ENCODE data around the gene PDIK1L. TPM values are rescaled to one million over a fixed set of nuclear protein-coding genes. Genes with fewer than 3 reads are reported as not detected.

PDIK1L gene
- total and polyA plus RNA-seq, 4 donors, result 3.2 to 9.2 (median 4.8) TPM

- Histone ChIP-seq H3K9me3 (ENCODE audit: control insufficient read depth in 4 of 4, low read length in 3 of 4) (no peaks in the 10 kb centered on the region), H3K36me3 (ENCODE audit: control insufficient read depth in 4 of 4, insufficient read depth in 3 of 4, low read depth in 1 of 4, low read length in 3 of 4) (no peaks in the 10 kb centered on the region), H3K4me1 (ENCODE audit: control insufficient read depth in 4 of 4, insufficient read depth in 4 of 4, low read length in 3 of 4) (peaks cover 2 to 16% (median 12%) of the 10 kb centered on the region in 4 donors), H3K9ac (ENCODE audit: low read depth in 1 of 2, low read length in 2 of 2) (no peak overlapping the region), H3K27me3 (ENCODE audit: control insufficient read depth in 4 of 4, insufficient read depth in 4 of 4, low read length in 3 of 4) (no peaks in the 10 kb centered on the region), H3K27ac (ENCODE audit: low read depth in 1 of 2, low read length in 2 of 2) (no peak overlapping the region), H3K4me3 (ENCODE audit: low read depth in 1 of 3, low read length in 3 of 3) (no peak overlapping the region)
- WGBS, result 93% methylated on average over 4 of the region's 4 CpGs
- DNase-seq (ENCODE audit: low spot score), result no peak
- TF ChIP-seq REST (IDR thresholded peaks at IDR 0.05), result no peak
- TF ChIP-seq SP1 (IDR thresholded peaks at IDR 0.05), result no peak
- no peak for TF ChIP-seq MAX (IDR thresholded peaks at IDR 0.05)
- TF ChIP-seq GABPA (IDR thresholded peaks at IDR 0.05 in 1 of 2, conservative IDR thresholded peaks at IDR 0.05 in 1 of 2), result no peak
- TF ChIP-seq ZBTB33 (IDR thresholded peaks at IDR 0.05), result no peak
- TF ChIP-seq RAD21 (IDR thresholded peaks at IDR 0.05), result no peak
- no peak for TF ChIP-seq YY1 (IDR thresholded peaks at IDR 0.05)
- no peak for TF ChIP-seq JUND (IDR thresholded peaks at IDR 0.05)
Measured at GRCh38 chr1:26070296-26070962, 41.2 kb upstream of the PDIK1L start.

GRCh38 chr1:26070963-26071342 is 40.7 kb upstream of the PDIK1L start:
- H3K27ac ChIP-seq (ENCODE audit: low read depth in 1 of 2, low read length in 2 of 2), result no peak overlapping the region
- peaks cover 4 to 21% (median 17%) of the 10 kb centered on the region in 4 donors for H3K4me1 ChIP-seq (ENCODE audit: control insufficient read depth in 4 of 4, insufficient read depth in 4 of 4, low read length in 3 of 4)
- H3K27me3 ChIP-seq (ENCODE audit: control insufficient read depth in 4 of 4, insufficient read depth in 4 of 4, low read length in 3 of 4), result no peaks in the 10 kb centered on the region
- H3K4me3 ChIP-seq (ENCODE audit: low read depth in 1 of 3, low read length in 3 of 3), result no peak overlapping the region
- no peak for DNase-seq (ENCODE audit: low spot score)
- no peaks in the 10 kb centered on the region for H3K36me3 ChIP-seq (ENCODE audit: control insufficient read depth in 4 of 4, insufficient read depth in 3 of 4, low read depth in 1 of 4, low read length in 3 of 4)
- WGBS, result 94% methylated on average over 6 of the region's 6 CpGs
- H3K9me3 ChIP-seq (ENCODE audit: control insufficient read depth in 4 of 4, low read length in 3 of 4), result no peaks in the 10 kb centered on the region
- H3K9ac ChIP-seq (ENCODE audit: low read depth in 1 of 2, low read length in 2 of 2), result no peak overlapping the region
- TF ChIP-seq CTCF (IDR thresholded peaks at IDR 0.05; ENCODE audit: low read depth, low read length, missing input control) (no peak), REST (IDR thresholded peaks at IDR 0.05) (no peak), HNF4A (conservative IDR thresholded peaks at IDR 0.05) (no peak), YY1 (IDR thresholded peaks at IDR 0.05) (no peak), GABPA (IDR thresholded peaks at IDR 0.05 in 1 of 2, conservative IDR thresholded peaks at IDR 0.05 in 1 of 2) (no peak), ATF3 (IDR thresholded peaks at IDR 0.05) (no peak), FOXA2 (IDR thresholded peaks at IDR 0.05) (no peak), HNF4G (IDR thresholded peaks at IDR 0.05) (no peak), FOXA1 (IDR thresholded peaks at IDR 0.05) (no peak), NR2F2 (IDR thresholded peaks at IDR 0.05) (no peak), MAX (IDR thresholded peaks at IDR 0.05) (no peak), EGR1 (IDR thresholded peaks at IDR 0.05; ENCODE audit: low read depth in 2 of 2) (no peak), RAD21 (IDR thresholded peaks at IDR 0.05) (no peak), RXRA (IDR thresholded peaks at IDR 0.05) (no peak), JUND (IDR thresholded peaks at IDR 0.05) (no peak), SP1 (IDR thresholded peaks at IDR 0.05) (no peak), ZBTB33 (IDR thresholded peaks at IDR 0.05) (no peak)

Data from liver (tissue), 9 donors.